Activated CD8-positive, alpha-beta memory T cell treated with anti-CD3 and anti-CD28 coated beads, Interleukin-2, amount 50 U/mL, for 24 hours (primary cell): ENCODE measurements around the gene CMTM5.
"Not testable (repeated sequence)": the region's sequence is repeated elsewhere in the genome, so short reads cannot be mapped to it uniquely, and the experiment has no call there.

Source experiments
- DNase-seq: peaks from one replicate; pipeline ENCODE4 v3.0.0-alpha.2; 2020; ENCODE audit errors: extremely low read depth

Gene CMTM5

DNA sequence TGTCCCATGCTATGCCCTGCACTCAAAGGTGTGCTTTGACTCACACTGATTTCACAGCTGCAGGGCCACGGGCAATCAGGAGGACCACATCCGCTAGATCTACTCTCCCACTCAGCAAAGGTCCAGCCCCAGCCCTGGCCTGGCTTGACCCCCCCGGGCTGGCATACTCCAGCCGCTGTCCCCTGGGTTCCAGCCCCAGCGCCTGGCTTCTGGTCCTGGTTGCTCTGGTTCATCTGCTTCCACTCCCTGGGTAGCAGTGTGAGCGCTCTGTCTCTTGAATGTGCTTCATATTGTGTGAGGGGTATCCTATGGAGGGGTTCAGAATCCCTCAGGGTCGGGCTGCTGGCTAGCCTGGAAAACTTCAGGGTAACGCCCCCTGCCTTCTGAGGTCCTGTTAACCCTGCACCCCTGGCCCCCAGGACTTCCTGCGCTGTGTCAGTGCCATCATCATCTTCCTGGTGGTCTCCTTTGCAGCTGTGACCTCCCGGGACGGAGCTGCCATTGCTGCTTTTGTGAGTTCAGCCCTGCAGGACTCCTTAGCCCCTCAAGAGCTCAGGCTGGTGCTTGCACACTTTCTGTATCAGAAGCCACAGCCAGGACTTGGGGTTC, 1.9 kb downstream of the CMTM5 start:
- DNase-seq: no peak

- DNase-seq: peak; percentile 13
Observed at GRCh38 chr14:23379366-23380196, 2.7 kb downstream of the CMTM5 start.

- DNase-seq: no peak
Observed at GRCh38 chr14:23380197-23380914, 3.5 kb downstream of the CMTM5 start.

DNA sequence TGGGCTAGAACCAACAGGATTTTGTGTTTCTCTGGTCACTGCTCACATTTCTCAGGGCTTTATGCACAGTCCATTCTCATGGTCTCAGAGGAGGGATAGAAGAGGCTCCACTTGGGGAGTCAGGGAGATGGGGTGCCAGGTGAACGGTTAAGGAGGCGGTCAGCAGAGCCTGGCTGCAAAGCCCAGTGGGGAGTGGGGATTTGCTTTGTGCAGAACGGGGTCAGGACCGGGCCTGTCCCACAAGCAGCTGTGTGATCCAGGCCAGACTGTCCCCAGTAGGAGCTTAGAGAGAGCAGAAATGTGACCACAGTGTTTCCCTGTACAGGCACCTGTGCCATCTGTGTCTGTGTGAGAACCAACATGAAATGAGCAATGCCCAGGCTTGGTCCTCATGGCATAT, 4.1 kb downstream of the CMTM5 start:
- DNase-seq: no peak

DNA sequence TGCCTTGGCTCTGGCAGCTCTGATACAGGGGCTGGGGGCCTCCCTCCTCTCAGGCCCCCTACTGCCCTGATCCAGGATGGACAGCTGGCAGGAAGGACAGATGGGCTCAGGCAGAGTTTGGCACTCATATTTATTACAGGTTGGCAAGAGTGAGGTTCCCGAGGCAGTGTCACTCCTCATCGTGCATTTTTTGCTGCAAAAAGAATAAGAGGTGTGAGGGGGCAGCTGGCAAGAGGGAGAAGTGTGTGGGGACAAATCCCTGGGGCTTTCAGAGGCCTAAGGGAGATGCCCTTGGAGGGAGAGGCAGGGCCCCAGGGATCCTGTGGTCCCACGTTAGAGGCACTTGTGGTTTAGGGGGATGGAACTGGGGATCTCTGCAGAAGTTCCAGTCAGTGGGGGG, 5.0 kb downstream of the CMTM5 start:
- no peak for DNase-seq

DNA sequence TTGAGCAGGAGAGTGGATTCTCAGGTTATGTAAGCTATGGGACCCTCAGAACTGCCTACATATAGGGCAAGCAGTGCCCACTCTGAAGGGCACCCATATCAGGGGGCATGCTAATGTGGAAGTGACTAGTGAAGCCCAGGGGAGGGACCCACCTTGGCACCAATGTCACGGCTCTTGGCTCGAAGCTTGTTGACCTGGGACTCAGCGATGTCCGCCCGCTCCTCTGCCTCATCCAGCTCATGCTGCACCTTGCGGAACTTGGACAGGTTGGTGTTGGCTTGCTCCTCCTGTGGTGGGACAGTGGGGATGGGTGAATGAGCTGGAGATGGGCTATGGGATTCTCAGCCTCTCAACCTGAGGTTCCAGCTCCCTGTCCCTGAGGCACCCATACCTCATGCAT, 5.4 kb downstream of the CMTM5 start:
- DNase-seq: no peak

DNA sequence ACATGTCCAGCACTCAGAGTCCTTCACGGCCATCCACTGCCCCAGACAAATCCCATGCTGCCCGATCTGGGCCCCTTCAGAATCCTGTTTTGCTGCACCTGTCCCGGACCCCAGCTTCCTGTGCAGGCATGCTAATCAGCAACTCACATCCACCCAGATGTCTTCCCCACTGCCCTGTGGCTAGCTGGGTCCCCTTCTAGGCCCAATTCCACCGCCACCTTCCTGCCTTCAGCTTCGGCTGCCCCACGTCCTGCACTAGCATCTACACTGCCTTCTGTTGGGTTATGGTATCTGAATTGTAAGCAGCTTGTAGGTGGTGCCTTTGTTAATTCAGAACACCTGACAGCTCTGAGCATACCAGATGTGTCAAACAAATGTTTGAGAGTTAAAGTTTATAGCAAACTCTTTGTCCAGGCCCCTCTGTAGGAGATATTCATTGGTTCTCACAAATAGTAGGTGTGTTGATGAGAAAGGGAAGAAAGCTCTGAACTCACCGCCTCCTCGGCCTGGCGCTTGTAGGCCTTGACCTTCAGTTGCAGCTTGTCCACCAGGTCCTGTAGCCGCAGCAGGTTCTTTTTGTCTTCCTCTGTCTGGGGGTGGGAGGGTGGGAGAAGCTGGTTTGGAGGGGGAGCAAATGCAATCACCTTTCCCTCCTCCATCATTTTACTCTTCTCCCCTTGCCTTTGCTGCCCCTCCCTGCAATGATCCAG, 6.0 kb downstream of the CMTM5 start:
- DNase-seq: no peak

DNA sequence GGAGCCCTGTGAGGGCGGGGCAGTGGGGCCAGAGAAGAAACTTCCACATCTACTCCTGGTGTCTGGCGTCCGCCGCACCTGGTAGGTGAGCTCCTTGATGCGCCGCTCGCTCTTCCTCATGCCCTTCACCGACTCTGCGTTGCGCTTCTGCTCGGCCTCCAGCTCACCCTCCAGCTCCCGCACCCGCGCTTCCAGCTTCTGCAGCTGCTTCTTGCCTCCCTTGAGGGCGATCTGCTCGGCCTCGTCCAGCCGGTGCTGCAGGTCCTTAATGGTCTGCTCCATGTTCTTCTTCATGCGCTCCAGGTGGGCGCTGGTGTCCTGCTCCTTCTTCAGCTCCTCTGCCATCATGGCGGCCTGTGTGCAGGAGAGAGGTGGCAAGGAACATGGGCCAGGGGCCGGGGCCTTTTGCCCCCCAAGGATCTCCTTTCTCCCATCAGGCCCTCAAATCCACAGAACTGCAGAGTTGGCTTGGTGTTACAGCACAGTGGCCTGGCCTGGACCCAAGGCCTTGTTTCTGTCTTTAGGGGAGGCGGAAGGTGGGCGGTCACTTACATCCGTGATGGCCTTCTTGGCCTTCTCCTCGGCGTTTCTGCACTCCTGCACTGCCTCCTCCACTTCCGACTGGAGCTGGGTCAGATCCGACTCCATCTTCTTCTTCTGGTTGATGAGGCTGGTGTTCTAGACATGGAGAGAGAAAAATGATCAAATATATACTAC, 7.7 kb downstream of the CMTM5 start:
- no peak for DNase-seq

GRCh38 chr14:23385244-23385641, 8.4 kb downstream of the CMTM5 start:
- DNase-seq: no peak

DNA sequence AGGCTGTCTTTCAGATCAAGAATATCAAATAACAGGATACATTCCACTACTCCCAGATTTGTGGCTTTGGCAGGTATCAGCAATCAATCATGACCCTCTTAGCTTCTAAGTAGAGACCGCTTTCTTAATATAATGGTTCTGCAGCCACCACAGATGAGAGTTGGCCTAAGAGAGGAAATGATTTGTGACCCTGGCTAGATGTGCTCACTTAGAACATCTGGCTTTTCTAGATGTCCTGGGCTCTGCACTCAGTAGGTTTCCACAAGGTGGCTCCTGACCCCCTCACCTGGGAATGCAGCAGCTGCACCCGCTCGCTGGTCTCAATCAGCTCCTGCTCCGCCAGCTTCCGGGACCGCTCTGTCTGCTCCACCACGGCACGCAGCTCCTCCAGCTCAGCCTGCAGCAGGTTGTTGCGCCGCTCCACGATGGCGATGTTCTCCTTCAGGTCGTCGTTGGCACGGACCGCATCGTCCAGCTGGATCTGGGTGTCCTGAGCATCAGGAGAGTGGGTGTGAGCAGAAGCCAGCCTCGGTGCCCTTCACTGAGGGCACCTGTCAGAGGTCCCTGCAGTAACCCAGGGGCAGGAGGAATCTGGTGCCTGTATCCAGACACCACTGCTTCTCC, 8.9 kb downstream of the CMTM5 start:
- DNase-seq: no peak

- not testable (repeated sequence) for DNase-seq
Observed at GRCh38 chr14:23386266-23386657, 9.4 kb downstream of the CMTM5 start.

GRCh38 chr14:23386999-23387398, 10.2 kb downstream of the CMTM5 start:
- DNase-seq: no peak

- no peak for DNase-seq
Observed at GRCh38 chr14:23387916-23388882, 11.4 kb downstream of the CMTM5 start.

GRCh38 chr14:23388996-23389395, 12.2 kb downstream of the CMTM5 start:
- DNase-seq: no peak

DNA sequence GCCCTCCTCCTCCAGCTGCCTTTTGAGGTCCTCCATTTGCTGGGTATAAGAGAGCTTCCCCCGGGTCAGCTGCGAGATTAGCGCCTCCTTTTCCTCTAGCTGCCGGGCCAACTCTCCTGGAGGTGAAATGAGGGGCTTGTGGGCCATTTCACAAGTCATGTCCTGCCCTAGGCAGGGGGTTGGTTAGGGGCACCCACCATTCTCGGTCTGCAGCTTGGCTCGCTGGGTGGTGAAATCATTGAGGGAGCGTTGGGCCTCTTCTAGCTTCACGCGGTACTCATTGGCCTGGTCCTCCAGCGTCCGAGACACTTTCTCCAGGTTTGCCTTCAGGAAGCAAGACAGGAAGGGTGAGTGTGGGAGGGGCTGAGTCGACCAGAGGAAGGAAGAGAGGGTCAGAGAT, 12.6 kb downstream of the CMTM5 start:
- no peak for DNase-seq

- not testable (repeated sequence) for DNase-seq
Observed at GRCh38 chr14:23389871-23390270, 13.0 kb downstream of the CMTM5 start.

DNA sequence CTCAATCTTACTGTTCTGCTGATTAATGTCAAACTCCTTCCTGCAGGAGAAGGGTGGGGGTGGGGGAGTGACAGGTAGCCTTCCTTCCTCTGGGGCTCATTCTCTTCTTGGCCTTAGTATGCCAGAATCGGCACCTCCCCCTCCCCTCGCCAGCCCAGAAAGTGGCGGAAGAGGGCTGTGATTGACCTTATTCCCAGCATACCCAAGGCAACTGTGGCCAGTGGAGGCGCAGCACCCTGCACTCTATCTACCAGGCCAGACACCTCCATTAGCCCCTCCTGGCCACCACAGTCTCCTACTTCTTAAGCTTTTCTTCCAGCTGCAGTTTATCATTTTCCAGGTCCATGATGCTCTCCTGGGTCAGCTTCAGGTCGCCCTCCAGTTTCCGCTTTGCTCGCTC, 15.8 kb downstream of the CMTM5 start:
- DNase-seq: no peak

DNA sequence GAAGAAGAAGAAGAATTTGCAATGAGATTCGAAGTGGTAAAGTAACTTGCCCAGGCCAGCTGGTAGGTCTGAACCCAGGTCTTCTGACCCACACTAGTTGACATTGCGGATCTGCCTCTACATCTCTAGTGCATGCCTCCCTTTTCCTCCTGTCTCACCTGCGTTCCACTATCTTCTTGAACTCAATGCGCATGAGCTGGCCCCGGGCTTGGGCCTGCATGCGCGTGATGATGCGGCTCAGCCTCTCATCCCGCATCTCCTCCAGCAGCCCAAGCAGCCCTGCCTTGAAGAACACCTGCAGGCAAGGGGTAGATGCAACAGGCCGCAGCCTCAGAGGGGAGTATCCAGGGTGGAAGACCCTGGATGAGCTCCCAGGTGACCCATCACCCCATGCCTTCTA, 19.3 kb downstream of the CMTM5 start:
- DNase-seq: no peak

GRCh38 chr14:23396781-23397407, 20.0 kb downstream of the CMTM5 start:
- DNase-seq: no peak
